ENCODE data around the gene RANBP10. TPM values are rescaled to one million over a fixed set of nuclear protein-coding genes. Genes with fewer than 3 reads are reported as not detected.

The RANBP10 gene
- total and polyA plus RNA-seq, 4 donors = 9.8 to 15.5 (median 13.8) TPM

DNA sequence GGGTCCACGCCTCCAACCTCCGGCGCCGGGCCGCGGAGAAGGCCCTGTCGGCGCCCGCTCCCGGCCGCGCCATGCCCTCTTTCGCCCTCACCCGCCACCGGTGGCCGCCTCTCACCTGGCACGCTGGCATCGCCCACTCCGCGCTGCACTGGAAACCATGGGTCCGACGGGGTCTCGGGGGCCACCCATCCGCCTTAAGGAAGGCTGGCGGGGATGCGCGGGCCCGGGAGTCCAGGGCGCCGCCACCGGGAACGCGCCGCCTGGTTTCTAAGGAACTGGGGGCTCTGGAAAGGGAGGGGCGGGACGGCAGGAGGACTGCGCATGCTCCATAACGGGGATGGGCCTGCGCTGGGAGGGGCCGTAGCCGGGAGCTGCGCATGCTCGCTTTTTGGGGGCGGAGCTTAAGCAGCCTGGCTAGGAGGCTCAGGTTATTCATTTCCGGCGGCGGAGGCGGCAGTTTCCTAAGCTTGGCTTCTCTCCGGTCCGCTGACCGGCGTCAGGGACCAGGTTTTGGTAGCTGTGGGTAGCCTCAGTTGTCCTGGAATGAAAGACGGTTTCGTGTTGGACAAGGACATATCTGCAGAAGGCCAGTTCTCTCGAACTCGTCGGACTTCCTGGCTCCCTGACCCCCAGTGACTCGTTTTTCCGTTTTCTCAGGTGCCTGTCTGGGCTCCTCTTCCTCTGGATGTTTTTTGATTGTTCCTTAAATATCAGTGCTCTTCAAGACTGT, 87.1 kb downstream of the RANBP10 start, which contains the start of gene GFOD2:
Gene GFOD2, minus strand, starts transcription at position 269 of the 730 bp plus-strand sequence. CDS start 33,601 bp downstream, outside the sequence.
- Histone ChIP-seq H3K9ac (ENCODE audit: low read depth in 1 of 2, low read length in 2 of 2) (peak within 1 kb of the TSS; percentile 96 to 100), H3K4me1 (ENCODE audit: control insufficient read depth in 4 of 4, insufficient read depth in 4 of 4, low read length in 3 of 4) (peaks cover 2 to 48% (median 37%) of the 10 kb centered on the region in 4 donors), H3K27me3 (ENCODE audit: control insufficient read depth in 4 of 4, insufficient read depth in 4 of 4, low read length in 3 of 4) (no peaks in the 10 kb centered on the region), H3K27ac (ENCODE audit: low read depth in 1 of 2, low read length in 2 of 2) (peak within 1 kb of the TSS; percentile 90 to 96), H3K4me3 (ENCODE audit: low read depth in 1 of 3, low read length in 3 of 3) (peak within 1 kb of the TSS; percentile 84 to 88 (median 88)), H3K9me3 (ENCODE audit: control insufficient read depth in 4 of 4, low read length in 3 of 4) (no peaks in the 10 kb centered on the region), H3K36me3 (ENCODE audit: control insufficient read depth in 4 of 4, insufficient read depth in 3 of 4, low read depth in 1 of 4, low read length in 3 of 4) (peaks cover 0 to under 1% (median 0%) of the 10 kb centered on the region in 4 donors)
- DNase-seq (ENCODE audit: low spot score) = peak; percentile 99
- WGBS = 1% methylated on average over 59 of the region's 59 CpGs
- TF ChIP-seq YY1 (IDR thresholded peaks at IDR 0.05) = peak; percentile 23
- TF ChIP-seq FOXA2 (IDR thresholded peaks at IDR 0.05) = no peak
- TF ChIP-seq TAF1 (conservative IDR thresholded peaks at IDR 0.05) = peak; percentile 35
- no peak for TF ChIP-seq FOXA1 (IDR thresholded peaks at IDR 0.05)
- TF ChIP-seq, protein P1, sequence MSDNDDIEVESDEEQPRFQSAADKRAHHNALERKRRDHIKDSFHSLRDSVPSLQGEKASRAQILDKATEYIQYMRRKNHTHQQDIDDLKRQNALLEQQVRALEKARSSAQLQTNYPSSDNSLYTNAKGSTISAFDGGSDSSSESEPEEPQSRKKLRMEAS (IDR thresholded peaks at IDR 0.05) = peak; percentile 24
- TF ChIP-seq, protein P2, sequence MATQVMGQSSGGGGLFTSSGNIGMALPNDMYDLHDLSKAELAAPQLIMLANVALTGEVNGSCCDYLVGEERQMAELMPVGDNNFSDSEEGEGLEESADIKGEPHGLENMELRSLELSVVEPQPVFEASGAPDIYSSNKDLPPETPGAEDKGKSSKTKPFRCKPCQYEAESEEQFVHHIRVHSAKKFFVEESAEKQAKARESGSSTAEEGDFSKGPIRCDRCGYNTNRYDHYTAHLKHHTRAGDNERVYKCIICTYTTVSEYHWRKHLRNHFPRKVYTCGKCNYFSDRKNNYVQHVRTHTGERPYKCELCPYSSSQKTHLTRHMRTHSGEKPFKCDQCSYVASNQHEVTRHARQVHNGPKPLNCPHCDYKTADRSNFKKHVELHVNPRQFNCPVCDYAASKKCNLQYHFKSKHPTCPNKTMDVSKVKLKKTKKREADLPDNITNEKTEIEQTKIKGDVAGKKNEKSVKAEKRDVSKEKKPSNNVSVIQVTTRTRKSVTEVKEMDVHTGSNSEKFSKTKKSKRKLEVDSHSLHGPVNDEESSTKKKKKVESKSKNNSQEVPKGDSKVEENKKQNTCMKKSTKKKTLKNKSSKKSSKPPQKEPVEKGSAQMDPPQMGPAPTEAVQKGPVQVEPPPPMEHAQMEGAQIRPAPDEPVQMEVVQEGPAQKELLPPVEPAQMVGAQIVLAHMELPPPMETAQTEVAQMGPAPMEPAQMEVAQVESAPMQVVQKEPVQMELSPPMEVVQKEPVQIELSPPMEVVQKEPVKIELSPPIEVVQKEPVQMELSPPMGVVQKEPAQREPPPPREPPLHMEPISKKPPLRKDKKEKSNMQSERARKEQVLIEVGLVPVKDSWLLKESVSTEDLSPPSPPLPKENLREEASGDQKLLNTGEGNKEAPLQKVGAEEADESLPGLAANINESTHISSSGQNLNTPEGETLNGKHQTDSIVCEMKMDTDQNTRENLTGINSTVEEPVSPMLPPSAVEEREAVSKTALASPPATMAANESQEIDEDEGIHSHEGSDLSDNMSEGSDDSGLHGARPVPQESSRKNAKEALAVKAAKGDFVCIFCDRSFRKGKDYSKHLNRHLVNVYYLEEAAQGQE (IDR thresholded peaks at IDR 0.05) = peak; percentile 71
- no peak for TF ChIP-seq CTCF (IDR thresholded peaks at IDR 0.05; ENCODE audit: low read depth, low read length, missing input control)
- TF ChIP-seq RAD21 (IDR thresholded peaks at IDR 0.05) = peak in 1 of 2 donors; percentile 36
- peak in 1 of 2 donors; percentile 78 for TF ChIP-seq GABPA (IDR thresholded peaks at IDR 0.05 in 1 of 2, conservative IDR thresholded peaks at IDR 0.05 in 1 of 2)
- TF ChIP-seq, protein P3, sequence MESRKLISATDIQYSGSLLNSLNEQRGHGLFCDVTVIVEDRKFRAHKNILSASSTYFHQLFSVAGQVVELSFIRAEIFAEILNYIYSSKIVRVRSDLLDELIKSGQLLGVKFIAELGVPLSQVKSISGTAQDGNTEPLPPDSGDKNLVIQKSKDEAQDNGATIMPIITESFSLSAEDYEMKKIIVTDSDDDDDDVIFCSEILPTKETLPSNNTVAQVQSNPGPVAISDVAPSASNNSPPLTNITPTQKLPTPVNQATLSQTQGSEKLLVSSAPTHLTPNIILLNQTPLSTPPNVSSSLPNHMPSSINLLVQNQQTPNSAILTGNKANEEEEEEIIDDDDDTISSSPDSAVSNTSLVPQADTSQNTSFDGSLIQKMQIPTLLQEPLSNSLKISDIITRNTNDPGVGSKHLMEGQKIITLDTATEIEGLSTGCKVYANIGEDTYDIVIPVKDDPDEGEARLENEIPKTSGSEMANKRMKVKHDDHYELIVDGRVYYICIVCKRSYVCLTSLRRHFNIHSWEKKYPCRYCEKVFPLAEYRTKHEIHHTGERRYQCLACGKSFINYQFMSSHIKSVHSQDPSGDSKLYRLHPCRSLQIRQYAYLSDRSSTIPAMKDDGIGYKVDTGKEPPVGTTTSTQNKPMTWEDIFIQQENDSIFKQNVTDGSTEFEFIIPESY (IDR thresholded peaks at IDR 0.05) = no peak
- TF ChIP-seq JUND (IDR thresholded peaks at IDR 0.05) = no peak
- peak; percentile 56 for TF ChIP-seq SP1 (IDR thresholded peaks at IDR 0.05)
- TF ChIP-seq HNF4A (conservative IDR thresholded peaks at IDR 0.05) = peak in 1 of 2 donors; percentile 21
- peak; percentile 61 for TF ChIP-seq NR2F2 (IDR thresholded peaks at IDR 0.05)
- TF ChIP-seq, protein P4, sequence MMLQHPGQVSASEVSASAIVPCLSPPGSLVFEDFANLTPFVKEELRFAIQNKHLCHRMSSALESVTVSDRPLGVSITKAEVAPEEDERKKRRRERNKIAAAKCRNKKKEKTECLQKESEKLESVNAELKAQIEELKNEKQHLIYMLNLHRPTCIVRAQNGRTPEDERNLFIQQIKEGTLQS (IDR thresholded peaks at IDR 0.05) = no peak
- peak in 1 of 2 donors; percentile 16 for TF ChIP-seq EGR1 (IDR thresholded peaks at IDR 0.05; ENCODE audit: low read depth in 2 of 2)
- TF ChIP-seq HNF4G (IDR thresholded peaks at IDR 0.05) = no peak
- TF ChIP-seq RXRA (IDR thresholded peaks at IDR 0.05) = peak in 1 of 2 donors; percentile 5

Measured in liver (tissue), 9 donors.